GM20431 (cell line): ENCODE measurements around the gene APP.

Experiments used
- in situ Hi-C: fragments of 300-500 bp; cut with MseI, MboI; formaldehyde crosslinking; loops from one replicate; pipeline ENCODE4 v1.15.0; 2020; ENCODE audit warnings: low sequenced_read_pairs; ENCODE audit not compliant: unreplicated experiment

Gene APP

GRCh38 chr21:26170471-26171257, at the start of gene APP:
Gene APP, minus strand, starts transcription at chr21:26170770. Its CDS starts 150 bp downstream, at chr21:26170620.
- in situ Hi-C loops: loop anchor here (25.0 kb wide), 1 partner anchor 283 kb away; no protein-coding TSS in a partner anchor

- in situ Hi-C loops: no loop called here
Measured at GRCh38 chr21:26212220-26212619, 41.6 kb upstream of the APP start.

GRCh38 chr21:26210614-26211013, 40.0 kb upstream of the APP start:
- in situ Hi-C loops: no loop called here

GRCh38 chr21:26207021-26207420, 36.5 kb upstream of the APP start:
- in situ Hi-C loops: no loop called here

GRCh38 chr21:26199456-26199855, 28.9 kb upstream of the APP start:
- in situ Hi-C loops: no loop called here

GRCh38 chr21:26195708-26196107, 25.1 kb upstream of the APP start:
- in situ Hi-C loops: no loop called here

GRCh38 chr21:26194811-26195251, 24.3 kb upstream of the APP start:
- in situ Hi-C loops: no loop called here

- in situ Hi-C loops: no loop called here
Measured at GRCh38 chr21:26194326-26194725, 23.8 kb upstream of the APP start.

GRCh38 chr21:26191609-26192008, 21.0 kb upstream of the APP start:
- in situ Hi-C loops: no loop called here

GRCh38 chr21:26188422-26188821, 17.9 kb upstream of the APP start:
- in situ Hi-C loops: no loop called here

GRCh38 chr21:26185446-26185845, 14.9 kb upstream of the APP start:
- in situ Hi-C loops: no loop called here

- in situ Hi-C loops: no loop called here
Measured at GRCh38 chr21:26185021-26185420, 14.5 kb upstream of the APP start.

GRCh38 chr21:26179501-26179900, 8.9 kb upstream of the APP start:
- in situ Hi-C loops: no loop called here

- in situ Hi-C loops: no loop called here
Measured at GRCh38 chr21:26177746-26178426, 7.3 kb upstream of the APP start.

- in situ Hi-C loops: no loop called here
Measured at GRCh38 chr21:26177187-26177586, 6.6 kb upstream of the APP start.

- in situ Hi-C loops: loop anchor here (25.0 kb wide), 1 partner anchor 284 kb away; no protein-coding TSS in a partner anchor
Measured at GRCh38 chr21:26171258-26172100, 909 bp upstream of the APP start.

- in situ Hi-C loops: loop anchor here (25.0 kb wide), 1 partner anchor 283 kb away; no protein-coding TSS in a partner anchor
Measured at GRCh38 chr21:26169611-26170470, 729 bp downstream of the APP start.

- in situ Hi-C loops: loop anchor here (25.0 kb wide), 1 partner anchor 282 kb away; no protein-coding TSS in a partner anchor
Measured at GRCh38 chr21:26169061-26169610, 1.4 kb downstream of the APP start.

- in situ Hi-C loops: loop anchor here (25.0 kb wide), 1 partner anchor 281 kb away; no protein-coding TSS in a partner anchor
Measured at GRCh38 chr21:26168371-26168770, 2.2 kb downstream of the APP start.
